Testis (tissue), 3 donors: ENCODE results near the gene RXRA. TPM values are rescaled to one million over a fixed set of nuclear protein-coding genes. Genes with fewer than 3 reads are reported as not detected.

ENCODE experiments used
- DNase-seq: peaks from one replicate; pipeline ENCODE4 v3.0.0-alpha.2; 2019
- H3K27ac ChIP-seq, 2 donors: fragments of 200-600 bp; sonication (generic); one replicate each; pipeline ENCODE4 v1.5.1; 2019
- H3K27me3 ChIP-seq: fragments of 200-600 bp; sonication (generic); one replicate; pipeline ENCODE4 v1.5.1; 2019
- H3K36me3 ChIP-seq: fragments of 200-600 bp; sonication (generic); one replicate; pipeline ENCODE4 v1.5.1; 2017; ENCODE audit warnings: low read depth; ENCODE audit errors: missing control alignments
- H3K4me1 ChIP-seq: fragments of 200-600 bp; sonication (generic); one replicate; pipeline ENCODE4 v1.5.1; 2019
- H3K4me3 ChIP-seq, 2 donors: fragments of 200-600 bp; sonication (generic); one replicate each; pipeline ENCODE4 v1.5.1; 2017 to 2019
- H3K9me3 ChIP-seq: fragments of 200-600 bp; sonication (generic); one replicate; pipeline ENCODE4 v1.5.1; 2017
- CTCF ChIP-seq, 3 experiments: fragments of 450-650 bp in 2 of 3; fragments of 200-600 bp in 1 of 3; sonication (generic) in 1 of 3; IDR thresholded peaks; one replicate each; pipeline ENCODE4 v1.5.1; 2016 to 2019; ENCODE audit warnings: antibody characterized with exemption in 3 of 3, mild to moderate bottlenecking in 2 of 3, moderate library complexity in 1 of 3
- POLR2A ChIP-seq: fragments of 450-650 bp; IDR thresholded peaks from one replicate; pipeline ENCODE4 v1.6.1; 2017; ENCODE audit warnings: antibody characterized with exemption, mild to moderate bottlenecking, moderate library complexity
- WGBS, 2 donors: methylation state at CpG; one replicate each; pipeline ENCODE4 v1.1.5; 2018; 5-methylcytosine and 5-hydroxymethylcytosine counted together
- intact Hi-C: fragments of 100-400 bp; cut with DNase I; formaldehyde crosslinking; loops from one replicate; pipeline ENCODE4 v1.15.1; 2023; ENCODE audit warnings: low total_unique reads
- polyA plus RNA-seq: library from polyadenylated mRNA; stranded (reverse); fragments of 350-450 nt; fragmentation: Illumina TruSeq; extraction: RNeasy Lipid Tissue Mini Kit (QIAGEN cat#74804); gene quantifications from one replicate; pipeline ENCODE4 v1.2.3, GENCODE V29; 2014; ENCODE audit warnings: low read depth, low replicate concordance; ENCODE audit not compliant: insufficient read depth
- total RNA-seq, 2 donors: library from RNA; depleted of rRNA; stranded (reverse); fragments of >200 nt; gene quantifications; one replicate each; pipeline ENCODE4 v1.2.3, GENCODE V29; 2016

The RXRA gene
- total and polyA plus RNA-seq, 3 donors from 2014 or later, result 31.3 to 61.0 (median 47.3) TPM

- Histone ChIP-seq H3K27ac (no peak overlapping the region), H3K27me3 (no peaks in the 10 kb centered on the region), H3K9me3 (no peaks in the 10 kb centered on the region), H3K4me1 (peaks cover 34% of the 10 kb centered on the region), H3K36me3 (no peaks in the 10 kb centered on the region), H3K4me3 (no peak overlapping the region)
- DNase-seq, result no peak
- TF ChIP-seq CTCF (IDR thresholded peaks at IDR 0.05) (no peak), POLR2A (no peak)
- intact Hi-C loops, result no loop called here
- WGBS, 2 donors, result 92% methylated on average over 29 of the region's 30 CpGs; no CpG with 5 or more reads in 1 of the 2 donors
Observed at GRCh38 chr9:134360180-134360759, 34.0 kb downstream of the RXRA start.

- peaks cover 40% of the 10 kb centered on the region for H3K4me1 ChIP-seq
Observed at GRCh38 chr9:134360897-134361296, 34.6 kb downstream of the RXRA start.

GRCh38 chr9:134361426-134361825 lies 35.2 kb downstream of the RXRA start:
- WGBS, 2 donors, result 84 to 93% methylated on average over 15 to 16 of the region's 16 CpGs

More at GRCh38 chr9:134360897-134361296, 34.6 kb downstream of the RXRA start:
- no peaks in the 10 kb centered on the region for H3K36me3 ChIP-seq
- no peaks in the 10 kb centered on the region for H3K27me3 ChIP-seq
- no peaks in the 10 kb centered on the region for H3K9me3 ChIP-seq
- H3K27ac ChIP-seq, result peak overlapping the region in 1 of 2 donors; percentile 55
- DNase-seq, result peak; percentile 83
- TF ChIP-seq CTCF (IDR thresholded peaks at IDR 0.05) (no peak), POLR2A (no peak)
- intact Hi-C loops, result no loop called here
- no peak overlapping the region for H3K4me3 ChIP-seq
- 82% methylated on average over 14 of the region's 14 CpGs; no CpG with 5 or more reads in 1 of the 2 donors for WGBS, 2 donors

GRCh38 chr9:134361843-134362414 lies 35.7 kb downstream of the RXRA start:
- no peaks in the 10 kb centered on the region for H3K9me3 ChIP-seq
- intact Hi-C loops, result no loop called here
- no peaks in the 10 kb centered on the region for H3K36me3 ChIP-seq
- no peak overlapping the region for H3K27ac ChIP-seq
- peak; percentile 51 for DNase-seq
- WGBS, 2 donors, result 79 to 84% methylated on average over 11 to 15 of the region's 15 CpGs
- no peaks in the 10 kb centered on the region for H3K27me3 ChIP-seq
- no peak for TF ChIP-seq POLR2A
- no peak for TF ChIP-seq CTCF (IDR thresholded peaks at IDR 0.05)
- H3K4me3 ChIP-seq, result no peak overlapping the region
- peaks cover 46% of the 10 kb centered on the region for H3K4me1 ChIP-seq

More at GRCh38 chr9:134361426-134361825, 35.2 kb downstream of the RXRA start:
- no peaks in the 10 kb centered on the region for H3K9me3 ChIP-seq
- intact Hi-C loops, result no loop called here
- H3K4me3 ChIP-seq, result no peak overlapping the region
- peaks cover 45% of the 10 kb centered on the region for H3K4me1 ChIP-seq
- H3K36me3 ChIP-seq, result no peaks in the 10 kb centered on the region
- TF ChIP-seq CTCF (IDR thresholded peaks at IDR 0.05) (no peak), POLR2A (no peak)
- H3K27me3 ChIP-seq, result no peaks in the 10 kb centered on the region
- no peak for DNase-seq
- peak overlapping the region in 1 of 2 donors; percentile 55 for H3K27ac ChIP-seq
